Measurements from ENCODE around the gene ZNF775.

ZNF775 gene

GRCh38 chr7:150399421-150400007, 20.4 kb downstream of the ZNF775 start:
- in situ Hi-C loops (cut with HindIII; ENCODE audit: low sequenced_read_pairs) = no loop called here

GRCh38 chr7:150400008-150400787, 21.1 kb downstream of the ZNF775 start:
- in situ Hi-C loops (cut with HindIII; ENCODE audit: low sequenced_read_pairs) = no loop called here

GRCh38 chr7:150400788-150401423, 21.8 kb downstream of the ZNF775 start:
- in situ Hi-C loops (cut with HindIII; ENCODE audit: low sequenced_read_pairs) = no loop called here

DNA sequence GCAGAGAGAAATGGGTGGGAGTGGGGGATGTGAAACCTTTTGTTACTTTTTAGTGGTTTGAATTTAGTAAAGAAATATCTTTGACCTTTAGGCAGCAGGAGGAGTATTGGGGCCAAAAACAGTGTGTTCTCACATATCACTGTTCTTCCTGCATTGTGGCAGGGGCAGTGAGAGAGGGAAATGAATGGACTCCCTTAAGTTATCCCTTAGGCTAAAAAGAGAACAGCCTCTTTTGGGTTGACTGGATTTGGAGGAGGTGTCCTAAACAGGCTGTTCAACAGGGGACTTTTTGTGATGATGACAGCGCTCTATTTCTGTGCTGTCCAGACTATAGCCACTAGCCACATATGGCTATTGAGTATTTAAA, 22.3 kb downstream of the ZNF775 start:
- in situ Hi-C loops (cut with HindIII; ENCODE audit: low sequenced_read_pairs) = no loop called here

DNA sequence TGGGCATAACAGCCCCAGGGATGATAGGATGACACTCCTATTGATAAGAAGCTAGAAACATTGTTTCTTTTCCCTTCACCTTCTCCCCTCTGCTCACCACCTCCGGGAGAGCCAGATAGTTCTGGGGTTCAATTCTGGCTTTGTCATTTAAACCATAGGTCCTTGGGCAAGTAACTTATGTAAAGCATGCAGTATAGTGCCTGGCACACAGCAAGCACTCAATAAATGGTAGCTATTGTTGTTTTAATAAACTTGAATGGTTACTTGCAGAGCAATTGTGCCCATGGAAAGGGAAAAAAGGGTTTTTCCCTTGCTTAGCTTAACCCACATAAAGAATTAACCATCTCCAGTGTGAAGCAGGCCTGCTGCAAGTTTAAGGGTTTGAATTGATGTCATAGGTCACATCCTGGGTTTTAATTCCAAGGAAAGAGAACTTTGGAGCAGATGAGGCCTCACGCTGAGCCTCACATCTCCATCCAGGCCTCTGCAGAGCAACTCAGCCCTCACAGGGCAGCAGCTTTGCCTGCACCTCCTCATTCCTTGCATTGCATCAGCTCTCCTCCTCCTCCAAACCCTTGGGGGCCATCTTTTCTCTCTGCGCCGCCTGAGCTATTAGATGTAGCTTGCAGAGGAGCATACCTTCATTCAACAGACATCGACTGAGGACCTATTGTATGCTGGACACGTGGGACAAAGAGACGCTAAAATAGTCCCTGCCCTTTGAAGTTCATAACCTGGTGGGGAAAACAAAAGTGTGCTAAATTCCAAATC, 22.9 kb downstream of the ZNF775 start:
- in situ Hi-C loops (cut with HindIII; ENCODE audit: low sequenced_read_pairs) = no loop called here

GRCh38 chr7:150402671-150403321, 23.7 kb downstream of the ZNF775 start:
- in situ Hi-C loops (cut with HindIII; ENCODE audit: low sequenced_read_pairs) = no loop called here

DNA sequence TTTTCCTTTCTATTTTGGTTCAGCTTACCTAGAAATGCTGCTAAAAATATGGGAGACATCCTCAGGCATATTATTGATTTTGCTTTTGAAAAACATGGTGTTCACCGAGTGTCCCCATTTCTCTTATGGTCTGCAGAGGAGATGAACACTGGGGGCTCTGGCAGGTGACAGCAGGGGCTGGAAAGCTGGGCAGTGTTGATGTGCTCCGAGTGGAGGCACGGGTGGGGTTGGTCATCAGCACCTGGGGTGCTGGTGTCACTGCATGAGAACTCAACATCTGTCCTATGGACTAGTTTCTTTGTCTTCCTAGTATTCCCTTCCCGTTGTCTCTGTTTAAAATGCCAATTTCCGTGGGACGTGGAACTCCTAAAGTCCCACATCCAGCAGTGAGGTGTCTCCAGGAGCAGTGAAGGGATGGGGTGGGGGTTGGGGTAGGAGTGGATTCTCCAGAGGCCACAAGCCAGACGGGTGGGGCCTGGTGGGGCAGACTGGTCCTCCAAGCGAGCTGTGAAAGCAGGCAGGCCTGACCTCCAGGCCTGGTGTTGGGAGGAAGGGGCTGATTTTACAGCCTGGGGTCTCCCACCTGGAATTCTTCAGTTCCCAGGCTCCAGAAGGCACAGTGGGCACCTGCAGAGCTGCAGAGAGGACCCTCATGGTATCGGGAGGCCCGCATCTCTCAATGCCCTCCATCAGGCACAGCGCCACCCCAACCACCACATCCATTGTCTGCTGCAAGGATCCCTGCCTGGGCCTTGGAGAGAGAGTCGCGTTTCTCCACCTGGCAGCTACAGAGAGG, 24.4 kb downstream of the ZNF775 start:
- in situ Hi-C loops (cut with HindIII; ENCODE audit: low sequenced_read_pairs) = no loop called here

- in situ Hi-C loops (cut with HindIII; ENCODE audit: low sequenced_read_pairs) = no loop called here
These were observed 25.2 kb downstream of the ZNF775 start for GRCh38 chr7:150404172-150404804.

DNA sequence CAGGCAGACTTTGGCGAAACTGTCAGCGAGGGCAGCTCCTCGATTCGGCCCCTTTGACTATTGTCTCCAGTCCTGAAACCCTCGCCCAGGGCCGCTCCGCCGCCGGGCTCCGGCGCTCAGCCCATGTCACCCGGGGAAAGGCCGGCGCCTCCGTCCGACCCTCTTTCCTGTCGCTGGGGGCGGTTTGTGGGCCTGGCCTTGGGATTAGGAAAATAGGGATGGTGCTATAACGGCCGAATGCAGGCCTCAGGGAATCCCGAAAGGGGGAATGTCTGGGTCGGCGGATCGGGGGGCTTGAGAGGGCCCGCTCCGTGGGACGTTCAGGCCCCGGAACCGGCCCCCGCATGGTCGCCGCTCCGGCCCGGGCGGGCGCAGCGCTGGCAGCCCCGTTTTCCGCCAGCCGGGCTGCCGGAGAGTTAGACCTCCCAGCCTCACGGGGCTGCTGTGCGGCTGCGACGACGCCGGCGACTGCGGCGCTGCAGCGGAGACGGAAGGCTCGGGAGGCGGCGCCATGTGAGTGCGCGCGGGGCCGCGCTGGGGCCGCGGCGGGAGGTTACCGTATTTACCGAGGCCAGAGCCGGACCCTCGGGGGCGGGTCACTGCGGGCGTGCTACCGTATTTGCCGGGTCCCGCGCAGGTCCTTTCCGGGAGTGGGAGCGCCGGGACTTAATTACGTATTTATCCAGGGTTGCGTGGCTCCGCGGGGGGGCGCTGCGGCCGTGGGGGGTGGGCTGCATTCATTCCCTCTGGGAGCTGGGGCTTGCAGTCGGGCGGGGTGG, 25.9 kb downstream of the ZNF775 start:
- in situ Hi-C loops (cut with HindIII; ENCODE audit: low sequenced_read_pairs) = no loop called here

DNA sequence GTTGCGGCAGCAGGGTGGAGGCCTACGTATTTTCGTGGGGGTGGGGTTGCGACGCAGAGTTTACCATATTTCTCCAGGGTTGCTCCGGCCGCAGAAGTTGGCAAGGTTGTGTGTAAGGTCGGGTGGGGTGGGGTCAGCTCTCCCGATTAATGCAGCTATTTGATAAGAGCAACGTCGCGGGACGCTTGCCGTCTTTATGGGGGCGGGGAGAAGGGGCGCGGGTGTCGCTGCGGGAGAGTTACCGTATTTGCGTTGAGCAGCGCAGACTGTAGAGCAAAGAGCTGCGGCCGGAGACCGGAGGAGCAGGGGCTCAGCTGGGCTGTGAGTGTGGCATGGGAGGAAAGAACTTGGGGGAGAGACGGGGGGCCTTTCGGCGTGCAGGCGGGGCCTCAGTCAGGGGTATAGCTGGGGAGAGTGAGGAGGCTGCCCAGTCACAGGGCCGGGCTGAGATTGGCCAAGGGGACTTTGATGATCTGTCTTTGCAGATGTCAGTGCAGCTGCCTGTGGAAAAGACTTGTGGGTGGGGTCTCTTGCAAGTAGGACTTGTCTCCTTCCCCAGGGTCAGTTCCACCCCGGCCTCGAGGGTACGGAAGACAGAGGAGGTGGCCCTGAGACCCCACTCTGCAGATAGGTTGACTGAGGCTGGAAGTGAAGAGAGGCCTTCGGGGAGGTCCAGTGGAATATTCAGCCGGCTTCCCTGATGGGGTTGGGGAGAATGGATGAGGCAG, 26.6 kb downstream of the ZNF775 start:
- in situ Hi-C loops (cut with HindIII; ENCODE audit: low sequenced_read_pairs) = no loop called here

- in situ Hi-C loops (cut with HindIII; ENCODE audit: low sequenced_read_pairs) = no loop called here
These were observed 27.1 kb downstream of the ZNF775 start for GRCh38 chr7:150406312-150406566.

- in situ Hi-C loops (cut with HindIII; ENCODE audit: low sequenced_read_pairs) = no loop called here
These were observed 27.7 kb downstream of the ZNF775 start for GRCh38 chr7:150406567-150407421.

GRCh38 chr7:150407588-150408392, 28.7 kb downstream of the ZNF775 start:
- in situ Hi-C loops (cut with HindIII; ENCODE audit: low sequenced_read_pairs) = no loop called here

DNA sequence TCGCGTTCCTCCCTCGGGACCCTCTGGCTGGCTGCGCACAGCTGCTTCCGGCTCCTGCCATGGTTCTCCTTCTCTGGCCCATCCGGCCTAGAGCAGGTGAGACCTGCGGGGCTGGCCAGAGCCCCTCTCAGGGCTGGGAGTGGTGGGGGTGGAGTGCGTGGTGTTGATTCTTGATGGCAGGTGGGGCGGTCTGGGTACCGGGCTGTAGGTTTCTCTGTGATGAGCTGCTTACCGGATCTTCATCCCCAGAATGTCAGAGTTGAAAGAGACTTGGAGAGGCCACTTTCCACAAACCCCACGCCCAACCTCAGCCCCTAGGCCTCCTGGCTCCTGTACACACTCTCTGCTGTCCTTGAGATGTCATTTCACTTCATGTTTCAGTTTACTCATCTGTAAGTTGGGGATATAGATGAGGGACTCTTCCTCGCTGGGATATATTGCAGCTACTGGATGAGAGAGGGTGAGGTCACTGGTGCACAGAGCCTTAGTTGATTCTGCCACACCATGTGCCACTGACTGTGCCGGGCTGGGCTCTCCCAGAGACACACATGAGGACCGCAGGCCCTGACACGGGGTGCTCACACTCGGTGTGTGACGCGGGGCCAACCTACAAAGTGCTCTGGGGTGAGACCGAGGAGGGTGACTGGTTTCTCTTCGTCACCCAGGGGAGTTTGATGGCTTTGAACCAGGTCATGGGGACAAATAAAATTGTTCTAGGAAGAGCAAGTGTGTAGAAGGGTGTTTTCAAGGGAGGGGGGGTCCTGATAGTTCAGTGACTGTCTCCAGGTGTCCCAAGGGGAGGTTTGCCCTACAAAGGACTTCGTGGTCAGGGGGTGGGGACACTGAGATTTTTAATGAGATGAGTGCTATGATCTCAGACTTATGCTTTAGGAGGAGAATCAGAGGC, 29.5 kb downstream of the ZNF775 start:
- in situ Hi-C loops (cut with HindIII; ENCODE audit: low sequenced_read_pairs) = no loop called here

- in situ Hi-C loops (cut with HindIII; ENCODE audit: low sequenced_read_pairs) = no loop called here
These were observed 30.3 kb downstream of the ZNF775 start for GRCh38 chr7:150409300-150410030.
